Erythroblast (primary cell): ENCODE results near the gene TOGARAM2.

Source experiments
- GATA1 ChIP-seq: IDR thresholded peaks from 2 replicates; pipeline ENCODE4 v1.6.1; 2011; ENCODE audit warnings: low read depth, mild to moderate bottlenecking, control low read depth, low read length, moderate library complexity
- POLR2A ChIP-seq: IDR thresholded peaks from 2 replicates; pipeline ENCODE4 v1.6.1; 2011; ENCODE audit warnings: mild to moderate bottlenecking, low read length

- TF ChIP-seq POLR2A = no peak
- no peak for TF ChIP-seq GATA1
Observed at GRCh38 chr2:29075894-29076705, 95.0 kb downstream of the TOGARAM2 start.
